SU-DHL-6 (cell line): ENCODE data around the gene ANKRD44.

Source experiments
- H2AFZ ChIP-seq: fragments of 200-600 bp; sonication (generic); 2 replicates; pipeline ENCODE4 v1.6.1; 2014; ENCODE audit warnings: low read depth, mild to moderate bottlenecking, moderate library complexity, mixed read lengths, antibody characterized with exemption, low read length; ENCODE audit not compliant: severe bottlenecking
- H3F3A ChIP-seq: fragments of 200-600 bp; shearing (Covaris generic); 2 replicates; pipeline ENCODE4 v1.6.0; 2016; ENCODE audit warnings: antibody characterized with exemption, mild to moderate bottlenecking; ENCODE audit not compliant: insufficient read depth
- H3K27ac ChIP-seq: fragments of 200-600 bp; sonication (generic); 2 replicates; pipeline ENCODE4 v1.5.1; 2016; ENCODE audit warnings: low read depth, mild to moderate bottlenecking, low read length, moderate library complexity, mixed read lengths
- H3K27me3 ChIP-seq: fragments of 200-600 bp; sonication (generic), shearing (Covaris generic); 2 replicates; pipeline ENCODE4 v1.6.0; 2014; ENCODE audit warnings: mild to moderate bottlenecking, low read length
- H3K36me3 ChIP-seq: fragments of 200-600 bp; sonication (generic); 2 replicates; pipeline ENCODE4 v1.6.1; 2014; ENCODE audit warnings: mild to moderate bottlenecking, low read length, mixed read lengths
- H3K4me2 ChIP-seq: fragments of 300-600, 200-600 bp; shearing (Covaris generic), sonication (generic); 2 replicates; pipeline ENCODE4 v1.6.0; 2014; ENCODE audit warnings: low read length, low read depth, mild to moderate bottlenecking; ENCODE audit not compliant: poor library complexity, severe bottlenecking
- H3K4me3 ChIP-seq: fragments of 200-600 bp; sonication (generic); 2 replicates; pipeline ENCODE4 v1.5.1; 2014; ENCODE audit warnings: antibody characterized with exemption, low read length, mild to moderate bottlenecking, mixed read lengths; ENCODE audit not compliant: insufficient read depth, poor library complexity, severe bottlenecking
- H3K79me2 ChIP-seq: fragments of 200-600 bp; sonication (generic); 2 replicates; pipeline ENCODE4 v1.6.1; 2014; ENCODE audit warnings: mild to moderate bottlenecking, low read length, moderate library complexity; ENCODE audit not compliant: insufficient read depth
- H3K9ac ChIP-seq: fragments of 200-600 bp; sonication (generic); 2 replicates; pipeline ENCODE4 v1.7.0; 2014; ENCODE audit warnings: mild to moderate bottlenecking, low read length
- H3K9me2 ChIP-seq: fragments of 200-600 bp; sonication (generic); replicated peaks from 2 replicates; pipeline ENCODE4 v1.6.1; 2014; ENCODE audit warnings: low read length; ENCODE audit not compliant: insufficient read depth
- H3K9me3 ChIP-seq: fragments of 200-600 bp; sonication (generic); 2 replicates; pipeline ENCODE4 v1.6.1; 2014; ENCODE audit warnings: low read length, mixed read lengths; ENCODE audit not compliant: insufficient read depth
- H4K20me1 ChIP-seq: fragments of 200-600 bp; sonication (generic); 2 replicates; pipeline ENCODE4 v1.6.1; 2014; ENCODE audit warnings: low read depth, mild to moderate bottlenecking, antibody characterized with exemption, low read length, moderate library complexity, mixed read lengths
- CTCF ChIP-seq: fragments of 200-600 bp; sonication (generic); IDR thresholded peaks from one replicate; pipeline ENCODE4 v1.5.1; 2017; ENCODE audit warnings: antibody characterized with exemption, mild to moderate bottlenecking, low read length, moderate library complexity; ENCODE audit not compliant: insufficient read depth, poor library complexity, severe bottlenecking
- EZH2phosphoT487 ChIP-seq: fragments of 200-600 bp; sonication (generic), shearing (Covaris generic); conservative IDR thresholded peaks from 2 replicates; pipeline ENCODE4 v1.6.1; 2018; ENCODE audit warnings: mild to moderate bottlenecking, antibody characterized with exemption, low read length, moderate library complexity, mixed read lengths

The ANKRD44 gene

DNA sequence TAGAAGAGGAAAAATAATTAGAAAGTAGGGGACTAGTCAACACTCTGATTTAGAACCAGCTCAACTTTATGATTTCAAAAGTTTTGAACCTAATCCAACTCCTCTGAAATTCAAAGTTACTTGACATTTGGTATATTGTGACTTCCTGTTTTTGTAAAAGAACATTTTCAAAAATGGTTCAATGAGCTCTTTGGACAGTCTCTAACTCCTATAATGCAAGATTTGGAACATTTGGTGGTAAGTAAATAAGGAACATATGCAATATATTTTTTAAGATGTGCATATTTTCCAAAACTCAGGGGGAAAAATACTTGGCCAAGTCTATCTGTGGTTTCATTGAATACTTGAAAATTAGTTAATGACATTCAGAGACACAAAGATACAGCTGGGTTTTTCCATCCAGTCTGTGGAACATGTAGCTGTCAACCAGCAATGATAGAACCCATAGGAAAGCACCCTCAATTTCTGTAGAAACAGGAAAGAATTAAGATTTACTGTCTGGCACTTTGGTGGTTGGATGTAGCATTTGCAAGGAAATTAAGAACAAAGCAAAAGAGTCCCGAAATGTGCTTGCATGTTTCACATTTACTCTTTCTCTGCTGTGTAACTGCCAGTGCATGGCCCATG lies 17.0 kb upstream of the ANKRD44 start:
- no peak overlapping the region for H2AFZ ChIP-seq
- no peaks in the 10 kb centered on the region for H3F3A ChIP-seq
- no peak overlapping the region for H3K27ac ChIP-seq
- H3K9me3 ChIP-seq, result no peaks in the 10 kb centered on the region
- H3K27me3 ChIP-seq, result no peaks in the 10 kb centered on the region
- TF ChIP-seq EZH2phosphoT487 (no peak), CTCF (no peak)
- no peaks in the 10 kb centered on the region for H3K79me2 ChIP-seq
- no peak overlapping the region for H3K4me3 ChIP-seq
- H4K20me1 ChIP-seq, result no peaks in the 10 kb centered on the region
- H3K9me2 ChIP-seq, result no peaks in the 10 kb centered on the region
- no peak overlapping the region for H3K4me2 ChIP-seq
- no peak overlapping the region for H3K9ac ChIP-seq
- H3K36me3 ChIP-seq, result 0 out of 2 replicates have a peak, but pooled peaks cover 6% of the 10 kb centered on the region

GRCh38 chr2:197327073-197327471 lies 16.5 kb upstream of the ANKRD44 start:
- Histone ChIP-seq H3K4me2 (no peak overlapping the region), H4K20me1 (no peaks in the 10 kb centered on the region), H3K36me3 (0 out of 2 replicates have a peak, but pooled peaks cover 6% of the 10 kb centered on the region), H2AFZ (no peak overlapping the region), H3K27me3 (no peaks in the 10 kb centered on the region), H3K9me2 (no peaks in the 10 kb centered on the region), H3K9ac (no peak overlapping the region), H3K4me3 (no peak overlapping the region), H3F3A (no peaks in the 10 kb centered on the region), H3K9me3 (no peaks in the 10 kb centered on the region), H3K79me2 (no peaks in the 10 kb centered on the region), H3K27ac (no peak overlapping the region)
- no peak for TF ChIP-seq EZH2phosphoT487
- no peak for TF ChIP-seq CTCF

DNA sequence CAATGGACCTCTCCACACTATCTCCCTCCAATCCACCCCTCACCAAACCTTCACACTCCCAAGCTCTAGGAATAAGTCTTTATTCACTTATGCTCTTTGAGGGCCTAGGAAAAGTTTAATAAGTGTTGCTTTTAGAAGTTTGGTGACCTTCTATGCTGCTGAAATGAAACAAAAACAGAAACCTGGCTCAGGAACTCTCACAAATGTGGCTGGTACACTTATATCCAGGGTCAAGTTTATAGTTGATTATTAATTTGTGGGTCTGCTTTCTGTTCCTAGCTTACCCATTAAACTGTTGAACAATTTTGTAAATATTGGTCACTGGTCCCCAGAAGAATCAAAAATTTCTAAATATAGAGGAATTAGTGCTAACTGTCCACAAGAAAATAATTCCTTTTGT lies 14.2 kb upstream of the ANKRD44 start:
- no peak overlapping the region for H3K4me3 ChIP-seq
- peak overlapping the region; percentile 34 for H3K4me2 ChIP-seq
- H3K36me3 ChIP-seq, result 0 out of 2 replicates have a peak, but pooled peaks cover 4% of the 10 kb centered on the region
- no peaks in the 10 kb centered on the region for H3F3A ChIP-seq
- H2AFZ ChIP-seq, result no peak overlapping the region
- no peak overlapping the region for H3K27ac ChIP-seq
- no peaks in the 10 kb centered on the region for H3K9me2 ChIP-seq
- no peaks in the 10 kb centered on the region for H3K9me3 ChIP-seq
- no peaks in the 10 kb centered on the region for H4K20me1 ChIP-seq
- no peak overlapping the region for H3K9ac ChIP-seq
- H3K79me2 ChIP-seq, result no peaks in the 10 kb centered on the region
- H3K27me3 ChIP-seq, result no peaks in the 10 kb centered on the region
- no peak for TF ChIP-seq CTCF
- TF ChIP-seq EZH2phosphoT487, result no peak
